ENCODE results near the gene SPTBN5.

Gene SPTBN5

GRCh38 chr15:41893422-41894250, at the start of gene SPTBN5:
SPTBN5 (minus strand) TSS chr15:41894053; CDS start chr15:41893497, 556 bp downstream.
- FAIRE-seq = no peak

GRCh38 chr15:41942886-41943285, 49.0 kb upstream of the SPTBN5 start:
- FAIRE-seq = no peak

GRCh38 chr15:41941644-41942415, 48.0 kb upstream of the SPTBN5 start:
- no peak for FAIRE-seq

GRCh38 chr15:41940441-41940857, 46.6 kb upstream of the SPTBN5 start:
- no peak for FAIRE-seq

- no peak for FAIRE-seq
Measured at GRCh38 chr15:41939986-41940385, 46.1 kb upstream of the SPTBN5 start.

- no peak for FAIRE-seq
Measured at GRCh38 chr15:41937568-41937923, 43.7 kb upstream of the SPTBN5 start.

GRCh38 chr15:41936649-41937567, 43.1 kb upstream of the SPTBN5 start:
- FAIRE-seq = no peak

- no peak for FAIRE-seq
Measured at GRCh38 chr15:41936155-41936554, 42.3 kb upstream of the SPTBN5 start.

- no peak for FAIRE-seq
Measured at GRCh38 chr15:41935566-41936020, 41.7 kb upstream of the SPTBN5 start.

GRCh38 chr15:41934843-41935242, 41.0 kb upstream of the SPTBN5 start:
- FAIRE-seq = no peak

- no peak for FAIRE-seq
Measured at GRCh38 chr15:41933771-41934170, 39.9 kb upstream of the SPTBN5 start.

- no peak for FAIRE-seq
Measured at GRCh38 chr15:41933326-41933725, 39.5 kb upstream of the SPTBN5 start.

GRCh38 chr15:41932511-41933289, 38.8 kb upstream of the SPTBN5 start:
- FAIRE-seq = no peak

- no peak for FAIRE-seq
Measured at GRCh38 chr15:41932101-41932500, 38.2 kb upstream of the SPTBN5 start.

GRCh38 chr15:41930867-41931222, 37.0 kb upstream of the SPTBN5 start:
- no peak for FAIRE-seq

- no peak for FAIRE-seq
Measured at GRCh38 chr15:41930221-41930866, 36.5 kb upstream of the SPTBN5 start.

GRCh38 chr15:41928637-41929620, 35.1 kb upstream of the SPTBN5 start:
- FAIRE-seq = no peak

GRCh38 chr15:41928100-41928499, 34.2 kb upstream of the SPTBN5 start:
- FAIRE-seq = no peak

GRCh38 chr15:41927536-41927935, 33.7 kb upstream of the SPTBN5 start:
- FAIRE-seq = no peak
